Astrocyte (in vitro differentiated cells and primary cell): Measurements from ENCODE around the gene DEDD2. TPM values are rescaled to one million over a fixed set of nuclear protein-coding genes. Genes with fewer than 3 reads are reported as not detected.

Experiments
- DNase-seq: peaks from one replicate; pipeline ENCODE4 v3.0.0-alpha.2; 2010; ENCODE audit warnings: low read depth
- FAIRE-seq: peaks from 2 replicates; lab custom pipeline; 2011; peaks lifted over from hg19 to GRCh38; lab: Jason Lieb, UNC
- H2AFZ ChIP-seq: 2 replicates; pipeline ENCODE4 v1.6.0; 2012; ENCODE audit warnings: low read depth, low read length, inconsistent platforms
- H3K27ac ChIP-seq: 2 replicates; pipeline ENCODE4 v1.5.1; 2011; ENCODE audit warnings: low read depth, low read length, inconsistent platforms
- H3K27me3 ChIP-seq: 2 replicates; pipeline ENCODE4 v1.6.0; 2011; ENCODE audit warnings: low read length, inconsistent platforms; ENCODE audit not compliant: insufficient read depth
- H3K36me3 ChIP-seq: 2 replicates; pipeline ENCODE4 v1.5.1; 2011; ENCODE audit warnings: low read length, inconsistent platforms; ENCODE audit not compliant: insufficient read depth
- H3K4me1 ChIP-seq: 2 replicates; pipeline ENCODE4 v1.5.1; 2011; ENCODE audit warnings: low read length, inconsistent platforms; ENCODE audit not compliant: insufficient read depth
- H3K4me2 ChIP-seq: 2 replicates; pipeline ENCODE4 v1.6.0; 2012; ENCODE audit warnings: low read length, inconsistent platforms
- H3K4me3 ChIP-seq: 2 replicates; pipeline ENCODE4 v1.5.1; 2011; ENCODE audit warnings: low read depth, mild to moderate bottlenecking, low read length, inconsistent platforms; ENCODE audit not compliant: insufficient read depth
- H3K79me2 ChIP-seq: 2 replicates; pipeline ENCODE4 v1.6.0; 2012; ENCODE audit warnings: mild to moderate bottlenecking, low read length, inconsistent platforms; ENCODE audit not compliant: insufficient read depth
- H3K9ac ChIP-seq: 2 replicates; pipeline ENCODE4 v1.6.0; 2012; ENCODE audit warnings: mild to moderate bottlenecking, low read length, inconsistent platforms
- H3K9me3 ChIP-seq: 2 replicates; pipeline ENCODE4 v1.5.1; 2012; ENCODE audit warnings: low read depth, mild to moderate bottlenecking, low read length, inconsistent platforms; ENCODE audit not compliant: insufficient read depth
- H4K20me1 ChIP-seq: 2 replicates; pipeline ENCODE4 v1.6.0; 2012; ENCODE audit warnings: low read length, inconsistent platforms; ENCODE audit not compliant: insufficient read depth
- H3K27ac Mint-ChIP-seq: one replicate; pipeline ENCODE4 v1.8.0; 2021; ENCODE audit warnings: mild to moderate bottlenecking, mixed read lengths; ENCODE audit not compliant: unreplicated experiment
- H3K27me3 Mint-ChIP-seq: one replicate; pipeline ENCODE4 v1.8.0; 2021; ENCODE audit warnings: low read depth, mixed read lengths; ENCODE audit not compliant: unreplicated experiment
- H3K36me3 Mint-ChIP-seq: one replicate; pipeline ENCODE4 v1.8.0; 2021; ENCODE audit warnings: low read depth, mixed read lengths; ENCODE audit not compliant: unreplicated experiment
- H3K4me1 Mint-ChIP-seq: one replicate; pipeline ENCODE4 v1.8.0; 2021; ENCODE audit warnings: low read depth, mixed read lengths; ENCODE audit not compliant: unreplicated experiment
- H3K4me3 Mint-ChIP-seq: one replicate; pipeline ENCODE4 v1.8.0; 2021; ENCODE audit warnings: mild to moderate bottlenecking, moderate library complexity, mixed read lengths; ENCODE audit not compliant: unreplicated experiment
- H3K9me3 Mint-ChIP-seq: one replicate; pipeline ENCODE4 v1.8.0; 2021; ENCODE audit warnings: mild to moderate bottlenecking, mixed read lengths; ENCODE audit not compliant: unreplicated experiment
- EZH2 ChIP-seq: IDR thresholded peaks from 2 replicates; pipeline ENCODE4 v1.6.1; 2012; ENCODE audit warnings: mild to moderate bottlenecking, low read length, inconsistent platforms; ENCODE audit not compliant: insufficient read depth
- total RNA-seq: library from RNA; stranded (reverse); gene quantifications from 2 replicates; pipeline ENCODE4 v1.2.1, GENCODE V29; 2021
- TF ChIP-seq, protein P1 (sequence below): IDR thresholded peaks from 2 replicates; pipeline ENCODE4 v1.5.1; 2011; ENCODE audit warnings: low read depth, mild to moderate bottlenecking, inconsistent platforms, low read length, moderate library complexity; ENCODE audit not compliant: insufficient read depth

DEDD2 gene
- total RNA-seq, 1 donor from 2014 or later: 26.1 TPM

DNA sequence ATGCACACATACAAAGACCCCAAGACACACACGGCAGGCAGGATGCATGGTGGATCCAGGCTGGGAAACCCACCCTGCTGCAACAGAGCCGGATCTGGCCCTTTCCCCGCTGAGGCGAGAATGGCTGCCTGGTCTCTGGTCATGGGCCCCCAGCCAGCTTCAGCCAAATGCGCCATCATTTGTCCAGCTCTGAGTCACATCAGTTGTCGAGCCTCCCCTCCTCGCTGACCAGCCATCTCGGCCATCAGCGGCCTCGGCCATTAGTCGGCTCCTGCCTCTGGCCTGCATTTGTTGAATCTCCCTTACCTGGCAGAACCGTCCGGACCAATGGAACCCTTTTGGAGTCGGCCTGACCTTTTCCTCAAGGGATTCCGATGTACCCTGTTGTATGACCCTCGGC is 46.8 kb downstream of the DEDD2 start:
- Mint-ChIP-seq H3K36me3 (no peaks in the 10 kb centered on the region), H3K4me1 (peaks cover 2% of the 10 kb centered on the region), H3K9me3 (no peaks in the 10 kb centered on the region), H3K4me3 (no peak overlapping the region), H3K27ac (no peak overlapping the region), H3K27me3 (peaks cover 75% of the 10 kb centered on the region)
- Histone ChIP-seq H3K36me3 (no peaks in the 10 kb centered on the region), H4K20me1 (peaks cover 4% of the 10 kb centered on the region), H3K79me2 (no peaks in the 10 kb centered on the region), H3K4me3 (no peak overlapping the region), H2AFZ (no peak overlapping the region), H3K9ac (no peak overlapping the region), H3K9me3 (peaks cover 2% of the 10 kb centered on the region), H3K4me2 (no peak overlapping the region), H3K27me3 (peaks cover 27% of the 10 kb centered on the region), H3K4me1 (no peaks in the 10 kb centered on the region), H3K27ac (no peak overlapping the region)
- FAIRE-seq (no peak), DNase-seq (no peak)
- TF ChIP-seq, protein P1, sequence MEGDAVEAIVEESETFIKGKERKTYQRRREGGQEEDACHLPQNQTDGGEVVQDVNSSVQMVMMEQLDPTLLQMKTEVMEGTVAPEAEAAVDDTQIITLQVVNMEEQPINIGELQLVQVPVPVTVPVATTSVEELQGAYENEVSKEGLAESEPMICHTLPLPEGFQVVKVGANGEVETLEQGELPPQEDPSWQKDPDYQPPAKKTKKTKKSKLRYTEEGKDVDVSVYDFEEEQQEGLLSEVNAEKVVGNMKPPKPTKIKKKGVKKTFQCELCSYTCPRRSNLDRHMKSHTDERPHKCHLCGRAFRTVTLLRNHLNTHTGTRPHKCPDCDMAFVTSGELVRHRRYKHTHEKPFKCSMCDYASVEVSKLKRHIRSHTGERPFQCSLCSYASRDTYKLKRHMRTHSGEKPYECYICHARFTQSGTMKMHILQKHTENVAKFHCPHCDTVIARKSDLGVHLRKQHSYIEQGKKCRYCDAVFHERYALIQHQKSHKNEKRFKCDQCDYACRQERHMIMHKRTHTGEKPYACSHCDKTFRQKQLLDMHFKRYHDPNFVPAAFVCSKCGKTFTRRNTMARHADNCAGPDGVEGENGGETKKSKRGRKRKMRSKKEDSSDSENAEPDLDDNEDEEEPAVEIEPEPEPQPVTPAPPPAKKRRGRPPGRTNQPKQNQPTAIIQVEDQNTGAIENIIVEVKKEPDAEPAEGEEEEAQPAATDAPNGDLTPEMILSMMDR: no peak
- TF ChIP-seq EZH2: no peak

DNA sequence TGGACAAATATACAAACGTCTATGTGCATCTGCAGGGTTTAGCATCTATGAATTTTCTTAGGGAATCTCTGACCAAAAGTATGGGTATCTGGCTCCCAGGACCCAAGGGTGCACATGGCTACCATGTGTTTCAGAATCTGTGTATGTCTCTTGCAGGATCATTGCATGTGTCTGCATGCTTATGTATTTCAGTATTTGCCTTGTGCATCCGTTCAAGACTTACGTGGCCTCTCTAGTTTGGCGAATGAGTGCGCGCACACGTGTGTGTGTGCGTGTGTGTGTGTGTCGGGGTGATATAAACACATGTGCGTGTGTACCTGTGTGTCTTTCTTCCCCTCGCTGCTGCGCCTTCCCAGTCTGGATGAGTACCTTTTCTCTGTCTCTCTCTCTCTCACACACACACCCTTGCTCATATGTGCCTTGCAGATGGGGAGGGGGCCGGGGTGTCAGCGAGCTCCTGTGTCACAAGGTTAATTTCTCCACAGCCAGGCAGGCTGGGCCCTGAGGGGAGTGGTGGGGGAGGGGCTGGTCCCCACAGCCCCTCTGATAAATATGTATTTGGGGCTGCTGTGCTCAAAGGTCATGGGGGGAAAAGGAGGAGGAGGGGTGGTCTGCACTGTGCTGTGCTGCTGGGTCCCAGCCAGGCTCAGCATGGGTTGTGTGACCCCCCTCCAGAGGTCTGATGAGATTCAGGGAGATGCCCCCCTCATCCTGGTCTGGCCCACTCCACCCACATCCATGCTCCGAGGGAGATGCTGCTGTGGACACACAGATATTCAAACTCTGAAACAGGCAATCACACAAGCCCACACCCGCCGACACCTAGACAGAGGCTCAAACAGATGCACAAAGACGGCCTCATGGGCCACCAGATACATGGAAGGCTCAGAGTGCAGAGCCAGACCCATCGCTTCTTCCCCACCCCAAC is 47.7 kb downstream of the DEDD2 start:
- no peaks in the 10 kb centered on the region for H3K4me1 ChIP-seq
- Mint-ChIP-seq H3K27me3 (peaks cover 75% of the 10 kb centered on the region), H3K4me1 (no peaks in the 10 kb centered on the region), H3K9me3 (no peaks in the 10 kb centered on the region), H3K4me3 (no peak overlapping the region), H3K36me3 (no peaks in the 10 kb centered on the region), H3K27ac (no peak overlapping the region)
- no peaks in the 10 kb centered on the region for H3K79me2 ChIP-seq
- no peak overlapping the region for H3K9ac ChIP-seq
- H3K9me3 ChIP-seq: peaks cover 2% of the 10 kb centered on the region
- no peaks in the 10 kb centered on the region for H4K20me1 ChIP-seq
- no peak for TF ChIP-seq EZH2
- TF ChIP-seq, protein P1: no peak
- H3K27me3 ChIP-seq: peaks cover 22% of the 10 kb centered on the region
- no peak overlapping the region for H2AFZ ChIP-seq
- no peak overlapping the region for H3K27ac ChIP-seq
- DNase-seq: no peak
- H3K4me2 ChIP-seq: no peak overlapping the region
- H3K4me3 ChIP-seq: no peak overlapping the region
- no peak for FAIRE-seq
- no peaks in the 10 kb centered on the region for H3K36me3 ChIP-seq

DNA sequence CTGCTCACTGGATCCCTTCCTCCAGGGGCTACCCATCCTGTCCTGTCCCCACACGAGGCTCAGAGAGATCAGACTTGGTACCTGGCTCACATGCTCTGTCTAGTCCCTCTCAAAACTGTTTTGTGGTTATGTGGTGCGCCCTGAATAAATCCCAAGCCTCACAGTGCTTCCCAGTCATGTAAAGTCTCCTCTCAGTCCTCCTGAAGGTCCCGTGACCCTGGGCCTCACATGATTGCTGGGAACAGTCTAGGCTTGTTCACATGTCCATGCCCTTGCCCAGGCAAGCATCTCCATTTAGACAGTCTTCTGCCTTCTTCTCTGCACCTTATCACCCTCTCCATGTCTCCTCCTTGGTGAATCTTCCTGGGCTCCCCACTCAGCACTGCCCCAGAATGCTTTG is 49.3 kb downstream of the DEDD2 start:
- Histone ChIP-seq H3K9ac (no peak overlapping the region), H3K27ac (no peak overlapping the region), H3K4me3 (no peak overlapping the region), H3K4me1 (no peaks in the 10 kb centered on the region), H3K9me3 (peaks cover 2% of the 10 kb centered on the region), H2AFZ (no peak overlapping the region), H4K20me1 (no peaks in the 10 kb centered on the region), H3K4me2 (no peak overlapping the region), H3K27me3 (peaks cover 18% of the 10 kb centered on the region), H3K79me2 (no peaks in the 10 kb centered on the region), H3K36me3 (no peaks in the 10 kb centered on the region)
- Mint-ChIP-seq H3K4me3 (no peak overlapping the region), H3K27me3 (peaks cover 68% of the 10 kb centered on the region), H3K4me1 (no peaks in the 10 kb centered on the region), H3K27ac (no peak overlapping the region), H3K9me3 (no peaks in the 10 kb centered on the region), H3K36me3 (no peaks in the 10 kb centered on the region)
- TF ChIP-seq EZH2: no peak
- TF ChIP-seq, protein P1: no peak
- no peak for DNase-seq
- no peak for FAIRE-seq
